ENCODE measurements around the gene CBY3. TPM values are rescaled to one million over a fixed set of nuclear protein-coding genes. Genes with fewer than 3 reads are reported as not detected.

CBY3 gene
- total and polyA plus RNA-seq, 2 of the 13 experiments (the other 11 are each of a cell fraction or from before 2014, with no cell fraction given), result not detected

DNA sequence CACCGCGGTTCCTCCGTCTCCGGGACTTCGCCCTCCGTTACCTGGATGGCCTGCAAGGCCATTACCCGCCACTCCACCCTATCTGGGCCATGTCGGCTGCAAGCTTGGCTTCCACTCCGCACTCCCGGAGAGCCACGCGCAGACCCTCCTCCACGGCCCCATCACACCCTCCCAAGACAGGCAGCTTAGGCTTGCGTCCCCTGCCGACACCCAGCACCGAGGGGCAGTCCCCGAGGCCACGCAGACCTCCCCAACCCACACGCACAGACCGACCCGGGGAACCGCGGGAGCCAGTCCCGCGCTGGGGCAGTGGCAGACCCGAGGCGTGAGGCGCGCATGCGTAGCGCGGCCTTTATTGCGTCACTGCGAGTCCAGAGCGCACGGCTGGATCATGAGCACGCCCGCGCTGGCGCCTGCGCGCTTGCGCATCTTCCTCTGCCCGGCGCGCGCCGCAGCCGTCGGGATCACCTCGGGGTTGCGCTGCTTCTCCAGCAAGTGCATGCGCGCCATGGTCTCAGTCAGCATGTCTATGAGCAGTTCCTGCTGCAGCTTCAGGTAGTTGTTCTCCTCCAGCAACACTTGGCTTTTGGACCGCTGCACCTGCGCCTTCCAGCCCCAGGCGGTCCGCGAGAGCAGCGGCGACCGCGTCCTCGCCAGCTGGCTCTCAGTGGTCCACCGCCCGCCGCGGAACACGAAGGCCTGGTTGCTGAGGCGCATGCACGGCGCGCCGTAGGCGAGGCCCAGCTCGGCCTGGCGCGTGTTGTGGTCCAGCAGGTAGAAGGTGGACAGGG is 2.4 kb downstream of the CBY3 start (continued):
- TF ChIP-seq, protein P1, sequence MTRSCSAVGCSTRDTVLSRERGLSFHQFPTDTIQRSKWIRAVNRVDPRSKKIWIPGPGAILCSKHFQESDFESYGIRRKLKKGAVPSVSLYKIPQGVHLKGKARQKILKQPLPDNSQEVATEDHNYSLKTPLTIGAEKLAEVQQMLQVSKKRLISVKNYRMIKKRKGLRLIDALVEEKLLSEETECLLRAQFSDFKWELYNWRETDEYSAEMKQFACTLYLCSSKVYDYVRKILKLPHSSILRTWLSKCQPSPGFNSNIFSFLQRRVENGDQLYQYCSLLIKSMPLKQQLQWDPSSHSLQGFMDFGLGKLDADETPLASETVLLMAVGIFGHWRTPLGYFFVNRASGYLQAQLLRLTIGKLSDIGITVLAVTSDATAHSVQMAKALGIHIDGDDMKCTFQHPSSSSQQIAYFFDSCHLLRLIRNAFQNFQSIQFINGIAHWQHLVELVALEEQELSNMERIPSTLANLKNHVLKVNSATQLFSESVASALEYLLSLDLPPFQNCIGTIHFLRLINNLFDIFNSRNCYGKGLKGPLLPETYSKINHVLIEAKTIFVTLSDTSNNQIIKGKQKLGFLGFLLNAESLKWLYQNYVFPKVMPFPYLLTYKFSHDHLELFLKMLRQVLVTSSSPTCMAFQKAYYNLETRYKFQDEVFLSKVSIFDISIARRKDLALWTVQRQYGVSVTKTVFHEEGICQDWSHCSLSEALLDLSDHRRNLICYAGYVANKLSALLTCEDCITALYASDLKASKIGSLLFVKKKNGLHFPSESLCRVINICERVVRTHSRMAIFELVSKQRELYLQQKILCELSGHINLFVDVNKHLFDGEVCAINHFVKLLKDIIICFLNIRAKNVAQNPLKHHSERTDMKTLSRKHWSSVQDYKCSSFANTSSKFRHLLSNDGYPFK (CRISPR knock-in tag; IDR thresholded peaks at IDR 0.05; ENCODE audit: borderline replicate concordance), result peak; percentile 70; the same call in 1 of the 2 replicates
- TF ChIP-seq RCOR2 (CRISPR knock-in tag; IDR thresholded peaks at IDR 0.05) (no peak), TGIF2 (CRISPR knock-in tag; IDR thresholded peaks at IDR 0.05) (peak; percentile 85), ZFP62 (CRISPR knock-in tag; IDR thresholded peaks at IDR 0.05) (no peak), KDM1A (CRISPR knock-in tag; IDR thresholded peaks at IDR 0.05) (no peak), CBX2 (IDR thresholded peaks at IDR 0.05; ENCODE audit: low read depth, low read length) (no peak), CBX2 (CRISPR knock-in tag; IDR thresholded peaks at IDR 0.05; ENCODE audit: low read depth) (no peak), U2AF2 (IDR thresholded peaks at IDR 0.05; ENCODE audit: low read depth, low read length) (no peak), CBX5 (CRISPR knock-in tag; IDR thresholded peaks at IDR 0.05; ENCODE audit: borderline replicate concordance) (no peak; the same call in 1 of the 2 replicates), TBX2 (CRISPR knock-in tag; IDR thresholded peaks at IDR 0.05; ENCODE audit: borderline replicate concordance) (peak; percentile 89), MATR3 (CRISPR knock-in tag; IDR thresholded peaks at IDR 0.05) (0 out of 2 replicates have a peak, but pooled peaks have one; percentile 17), JARID2 (CRISPR knock-in tag; IDR thresholded peaks at IDR 0.05; ENCODE audit: insufficient replicate concordance) (peak; percentile 82)
- TF ChIP-seq, protein P2, sequence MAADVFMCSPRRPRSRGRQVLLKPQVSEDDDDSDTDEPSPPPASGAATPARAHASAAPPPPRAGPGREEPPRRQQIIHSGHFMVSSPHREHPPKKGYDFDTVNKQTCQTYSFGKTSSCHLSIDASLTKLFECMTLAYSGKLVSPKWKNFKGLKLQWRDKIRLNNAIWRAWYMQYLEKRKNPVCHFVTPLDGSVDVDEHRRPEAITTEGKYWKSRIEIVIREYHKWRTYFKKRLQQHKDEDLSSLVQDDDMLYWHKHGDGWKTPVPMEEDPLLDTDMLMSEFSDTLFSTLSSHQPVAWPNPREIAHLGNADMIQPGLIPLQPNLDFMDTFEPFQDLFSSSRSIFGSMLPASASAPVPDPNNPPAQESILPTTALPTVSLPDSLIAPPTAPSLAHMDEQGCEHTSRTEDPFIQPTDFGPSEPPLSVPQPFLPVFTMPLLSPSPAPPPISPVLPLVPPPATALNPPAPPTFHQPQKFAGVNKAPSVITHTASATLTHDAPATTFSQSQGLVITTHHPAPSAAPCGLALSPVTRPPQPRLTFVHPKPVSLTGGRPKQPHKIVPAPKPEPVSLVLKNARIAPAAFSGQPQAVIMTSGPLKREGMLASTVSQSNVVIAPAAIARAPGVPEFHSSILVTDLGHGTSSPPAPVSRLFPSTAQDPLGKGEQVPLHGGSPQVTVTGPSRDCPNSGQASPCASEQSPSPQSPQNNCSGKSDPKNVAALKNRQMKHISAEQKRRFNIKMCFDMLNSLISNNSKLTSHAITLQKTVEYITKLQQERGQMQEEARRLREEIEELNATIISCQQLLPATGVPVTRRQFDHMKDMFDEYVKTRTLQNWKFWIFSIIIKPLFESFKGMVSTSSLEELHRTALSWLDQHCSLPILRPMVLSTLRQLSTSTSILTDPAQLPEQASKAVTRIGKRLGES (CRISPR knock-in tag; IDR thresholded peaks at IDR 0.05; ENCODE audit: borderline replicate concordance), result peak; percentile 81; the same call in 1 of the 2 replicates
- TF ChIP-seq, protein P3, sequence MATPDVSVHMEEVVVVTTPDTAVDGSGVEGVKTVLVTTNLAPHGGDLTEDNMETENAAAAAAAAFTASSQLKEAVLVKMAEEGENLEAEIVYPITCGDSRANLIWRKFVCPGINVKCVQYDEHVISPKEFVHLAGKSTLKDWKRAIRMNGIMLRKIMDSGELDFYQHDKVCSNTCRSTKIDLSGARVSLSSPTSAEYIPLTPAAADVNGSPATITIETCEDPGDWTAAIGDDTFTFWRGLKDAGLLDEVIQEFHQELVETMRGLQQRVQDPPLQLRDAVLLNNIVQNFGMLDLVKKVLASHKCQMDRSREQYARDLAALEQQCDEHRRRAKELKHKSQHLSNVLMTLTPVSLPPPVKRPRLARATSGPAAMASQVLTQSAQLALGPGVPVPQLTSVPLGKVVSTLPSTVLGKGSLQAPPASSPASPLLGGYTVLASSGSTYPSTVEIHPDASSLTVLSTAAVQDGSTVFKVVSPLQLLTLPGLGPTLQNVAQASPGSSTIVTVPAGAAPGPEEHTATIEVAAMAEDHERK (CRISPR knock-in tag; IDR thresholded peaks at IDR 0.05; ENCODE audit: low read depth), result peak; percentile 75; the same call in 1 of the 2 replicates
- TF ChIP-seq, protein P4, sequence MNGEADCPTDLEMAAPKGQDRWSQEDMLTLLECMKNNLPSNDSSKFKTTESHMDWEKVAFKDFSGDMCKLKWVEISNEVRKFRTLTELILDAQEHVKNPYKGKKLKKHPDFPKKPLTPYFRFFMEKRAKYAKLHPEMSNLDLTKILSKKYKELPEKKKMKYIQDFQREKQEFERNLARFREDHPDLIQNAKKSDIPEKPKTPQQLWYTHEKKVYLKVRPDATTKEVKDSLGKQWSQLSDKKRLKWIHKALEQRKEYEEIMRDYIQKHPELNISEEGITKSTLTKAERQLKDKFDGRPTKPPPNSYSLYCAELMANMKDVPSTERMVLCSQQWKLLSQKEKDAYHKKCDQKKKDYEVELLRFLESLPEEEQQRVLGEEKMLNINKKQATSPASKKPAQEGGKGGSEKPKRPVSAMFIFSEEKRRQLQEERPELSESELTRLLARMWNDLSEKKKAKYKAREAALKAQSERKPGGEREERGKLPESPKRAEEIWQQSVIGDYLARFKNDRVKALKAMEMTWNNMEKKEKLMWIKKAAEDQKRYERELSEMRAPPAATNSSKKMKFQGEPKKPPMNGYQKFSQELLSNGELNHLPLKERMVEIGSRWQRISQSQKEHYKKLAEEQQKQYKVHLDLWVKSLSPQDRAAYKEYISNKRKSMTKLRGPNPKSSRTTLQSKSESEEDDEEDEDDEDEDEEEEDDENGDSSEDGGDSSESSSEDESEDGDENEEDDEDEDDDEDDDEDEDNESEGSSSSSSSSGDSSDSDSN (CRISPR knock-in tag; IDR thresholded peaks at IDR 0.05), result peak; percentile 89
- TF ChIP-seq, protein P5, sequence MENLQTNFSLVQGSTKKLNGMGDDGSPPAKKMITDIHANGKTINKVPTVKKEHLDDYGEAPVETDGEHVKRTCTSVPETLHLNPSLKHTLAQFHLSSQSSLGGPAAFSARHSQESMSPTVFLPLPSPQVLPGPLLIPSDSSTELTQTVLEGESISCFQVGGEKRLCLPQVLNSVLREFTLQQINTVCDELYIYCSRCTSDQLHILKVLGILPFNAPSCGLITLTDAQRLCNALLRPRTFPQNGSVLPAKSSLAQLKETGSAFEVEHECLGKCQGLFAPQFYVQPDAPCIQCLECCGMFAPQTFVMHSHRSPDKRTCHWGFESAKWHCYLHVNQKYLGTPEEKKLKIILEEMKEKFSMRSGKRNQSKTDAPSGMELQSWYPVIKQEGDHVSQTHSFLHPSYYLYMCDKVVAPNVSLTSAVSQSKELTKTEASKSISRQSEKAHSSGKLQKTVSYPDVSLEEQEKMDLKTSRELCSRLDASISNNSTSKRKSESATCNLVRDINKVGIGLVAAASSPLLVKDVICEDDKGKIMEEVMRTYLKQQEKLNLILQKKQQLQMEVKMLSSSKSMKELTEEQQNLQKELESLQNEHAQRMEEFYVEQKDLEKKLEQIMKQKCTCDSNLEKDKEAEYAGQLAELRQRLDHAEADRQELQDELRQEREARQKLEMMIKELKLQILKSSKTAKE (CRISPR knock-in tag; IDR thresholded peaks at IDR 0.05; ENCODE audit: borderline replicate concordance), result peak; percentile 76

Measured in HepG2 (cell line).